Esophagus muscularis mucosa (tissue), 3 donors: ENCODE data around the gene SV2B.

Source experiments
- POLR2A ChIP-seq: fragments of 450-650 bp; IDR thresholded peaks from one replicate; pipeline ENCODE4 v1.6.1; 2017; ENCODE audit warnings: antibody characterized with exemption, moderate library complexity, mild to moderate bottlenecking, low read depth
- TF ChIP-seq, protein P1 (sequence below), 3 experiments: fragments of 200-600 bp in 2 of 3; fragments of 450-650 bp in 1 of 3; sonication (generic) in 2 of 3; IDR thresholded peaks; one replicate each; pipeline ENCODE4 v1.5.1; 2017 to 2019; ENCODE audit warnings: antibody characterized with exemption in 3 of 3, mild to moderate bottlenecking in 2 of 3, moderate library complexity in 1 of 3

DNA sequence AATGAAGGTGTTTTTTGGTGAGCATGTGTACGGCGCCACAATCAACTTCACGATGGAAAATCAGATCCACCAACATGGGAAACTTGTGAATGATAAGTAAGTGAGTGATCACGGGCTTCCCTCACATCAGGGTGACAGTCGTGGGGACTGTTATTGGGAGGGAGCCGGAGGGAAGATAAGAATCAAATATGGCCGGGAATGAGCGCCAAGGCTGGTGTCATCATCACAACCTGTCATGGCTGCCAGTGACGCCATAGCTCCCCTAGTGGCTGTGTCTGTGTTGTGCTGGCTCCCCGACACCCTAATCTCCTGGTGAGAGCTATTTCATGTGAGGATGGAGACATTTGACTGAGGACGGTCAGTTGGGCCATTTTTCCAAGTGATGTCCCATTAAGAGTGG lies 168.5 kb downstream of the SV2B start:
- no peak for TF ChIP-seq POLR2A
- TF ChIP-seq, protein P1, sequence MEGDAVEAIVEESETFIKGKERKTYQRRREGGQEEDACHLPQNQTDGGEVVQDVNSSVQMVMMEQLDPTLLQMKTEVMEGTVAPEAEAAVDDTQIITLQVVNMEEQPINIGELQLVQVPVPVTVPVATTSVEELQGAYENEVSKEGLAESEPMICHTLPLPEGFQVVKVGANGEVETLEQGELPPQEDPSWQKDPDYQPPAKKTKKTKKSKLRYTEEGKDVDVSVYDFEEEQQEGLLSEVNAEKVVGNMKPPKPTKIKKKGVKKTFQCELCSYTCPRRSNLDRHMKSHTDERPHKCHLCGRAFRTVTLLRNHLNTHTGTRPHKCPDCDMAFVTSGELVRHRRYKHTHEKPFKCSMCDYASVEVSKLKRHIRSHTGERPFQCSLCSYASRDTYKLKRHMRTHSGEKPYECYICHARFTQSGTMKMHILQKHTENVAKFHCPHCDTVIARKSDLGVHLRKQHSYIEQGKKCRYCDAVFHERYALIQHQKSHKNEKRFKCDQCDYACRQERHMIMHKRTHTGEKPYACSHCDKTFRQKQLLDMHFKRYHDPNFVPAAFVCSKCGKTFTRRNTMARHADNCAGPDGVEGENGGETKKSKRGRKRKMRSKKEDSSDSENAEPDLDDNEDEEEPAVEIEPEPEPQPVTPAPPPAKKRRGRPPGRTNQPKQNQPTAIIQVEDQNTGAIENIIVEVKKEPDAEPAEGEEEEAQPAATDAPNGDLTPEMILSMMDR (IDR thresholded peaks at IDR 0.05), result peak in 2 of 3 experiments; percentile 8 to 14
